Fibroblast of villous mesenchyme (primary cell): ENCODE data around the gene TSPAN10. TPM values are rescaled to one million over a fixed set of nuclear protein-coding genes. Genes with fewer than 3 reads are reported as not detected.
A peak's percentile ranks its signal among the peaks of the same experiment; 100 is the strongest.
"Not testable (repeated sequence)": the region's sequence is repeated elsewhere in the genome, so short reads cannot be mapped to it uniquely, and the experiment has no call there.

Source experiments
- DNase-seq: peaks from one replicate; pipeline ENCODE4 v3.0.0-alpha.2; 2010; ENCODE audit warnings: low read depth
- H3K4me3 ChIP-seq: 2 replicates; pipeline ENCODE4 v1.5.1; 2011; ENCODE audit warnings: low read depth, mild to moderate bottlenecking, low read length
- total RNA-seq: library from RNA; depleted of rRNA; stranded (reverse); fragments of >200 nt; gene quantifications from 2 replicates; pipeline ENCODE4 v1.2.3, GENCODE V29; 2012
- TF ChIP-seq, protein P1 (sequence below): IDR thresholded peaks from 2 replicates; pipeline ENCODE4 v1.5.1; 2012; ENCODE audit warnings: low read depth, mild to moderate bottlenecking, low read length; ENCODE audit not compliant: insufficient read depth

Gene TSPAN10
- total RNA-seq, 1 donor: 1.7 TPM

DNA sequence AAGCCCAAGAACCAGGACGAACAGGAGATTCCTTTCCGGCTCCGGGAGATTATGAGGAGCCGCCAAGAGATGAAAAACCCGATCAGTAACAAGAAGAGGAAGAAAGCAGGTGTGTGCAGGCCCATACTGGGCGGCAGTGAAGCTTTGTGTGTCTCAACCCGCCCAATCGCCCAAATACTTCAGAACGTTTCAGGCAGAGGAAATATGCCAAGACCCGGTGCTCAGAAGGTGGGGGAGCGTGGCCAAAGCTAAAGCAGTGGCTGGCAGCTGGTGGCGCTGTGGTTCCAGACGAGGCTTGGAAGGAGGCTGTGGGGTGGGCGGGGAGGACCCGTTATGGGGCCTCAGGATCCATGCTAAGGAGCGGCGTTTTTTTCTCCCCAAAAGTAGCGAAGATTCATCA is 30.8 kb downstream of the TSPAN10 start:
- peak overlapping the region; percentile 18 for H3K4me3 ChIP-seq
- peak; percentile 6 for DNase-seq
- TF ChIP-seq, protein P1, sequence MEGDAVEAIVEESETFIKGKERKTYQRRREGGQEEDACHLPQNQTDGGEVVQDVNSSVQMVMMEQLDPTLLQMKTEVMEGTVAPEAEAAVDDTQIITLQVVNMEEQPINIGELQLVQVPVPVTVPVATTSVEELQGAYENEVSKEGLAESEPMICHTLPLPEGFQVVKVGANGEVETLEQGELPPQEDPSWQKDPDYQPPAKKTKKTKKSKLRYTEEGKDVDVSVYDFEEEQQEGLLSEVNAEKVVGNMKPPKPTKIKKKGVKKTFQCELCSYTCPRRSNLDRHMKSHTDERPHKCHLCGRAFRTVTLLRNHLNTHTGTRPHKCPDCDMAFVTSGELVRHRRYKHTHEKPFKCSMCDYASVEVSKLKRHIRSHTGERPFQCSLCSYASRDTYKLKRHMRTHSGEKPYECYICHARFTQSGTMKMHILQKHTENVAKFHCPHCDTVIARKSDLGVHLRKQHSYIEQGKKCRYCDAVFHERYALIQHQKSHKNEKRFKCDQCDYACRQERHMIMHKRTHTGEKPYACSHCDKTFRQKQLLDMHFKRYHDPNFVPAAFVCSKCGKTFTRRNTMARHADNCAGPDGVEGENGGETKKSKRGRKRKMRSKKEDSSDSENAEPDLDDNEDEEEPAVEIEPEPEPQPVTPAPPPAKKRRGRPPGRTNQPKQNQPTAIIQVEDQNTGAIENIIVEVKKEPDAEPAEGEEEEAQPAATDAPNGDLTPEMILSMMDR: peak; percentile 18

GRCh38 chr17:81672504-81672903 is 35.5 kb downstream of the TSPAN10 start:
- TF ChIP-seq, protein P1: no peak
- no peak overlapping the region for H3K4me3 ChIP-seq
- DNase-seq: no peak

GRCh38 chr17:81672954-81673353 is 36.0 kb downstream of the TSPAN10 start:
- TF ChIP-seq, protein P1: no peak
- no peak for DNase-seq
- no peak overlapping the region for H3K4me3 ChIP-seq

DNA sequence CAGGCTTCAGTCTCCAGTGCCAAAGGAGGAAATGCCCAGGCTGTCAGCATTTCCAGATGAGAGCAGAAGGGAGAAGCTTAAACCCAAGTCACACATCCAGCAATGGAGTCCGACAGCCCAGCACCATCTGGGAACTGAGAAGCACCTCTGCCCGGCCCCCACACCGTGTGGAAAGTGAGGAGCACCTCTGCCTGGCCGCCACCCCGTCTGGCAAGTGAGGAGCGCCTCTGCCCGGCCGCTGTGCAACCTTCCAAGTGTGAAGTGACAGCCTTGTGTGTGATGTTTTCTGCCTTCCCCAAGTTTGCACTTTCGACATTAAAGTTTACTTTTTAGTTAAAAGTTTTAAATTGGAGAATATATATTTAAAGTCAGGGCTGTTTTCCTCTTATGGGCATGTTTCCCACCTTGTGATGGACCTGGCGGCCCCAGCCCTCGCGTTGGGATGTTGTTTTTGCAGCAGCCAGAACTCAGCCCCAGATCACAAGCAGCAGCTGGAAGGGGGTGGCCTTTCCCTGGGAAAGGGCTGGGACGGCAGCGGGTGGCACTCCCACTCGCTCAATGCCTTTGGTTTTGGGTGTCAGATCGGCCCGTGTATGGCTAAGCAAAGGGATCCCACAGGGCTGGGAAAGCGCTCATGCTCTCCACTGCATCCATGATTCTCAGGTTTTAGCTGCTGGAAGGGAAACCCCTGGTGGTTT is 36.7 kb downstream of the TSPAN10 start:
- DNase-seq: no peak
- no peak overlapping the region for H3K4me3 ChIP-seq
- TF ChIP-seq, protein P1: no peak

DNA sequence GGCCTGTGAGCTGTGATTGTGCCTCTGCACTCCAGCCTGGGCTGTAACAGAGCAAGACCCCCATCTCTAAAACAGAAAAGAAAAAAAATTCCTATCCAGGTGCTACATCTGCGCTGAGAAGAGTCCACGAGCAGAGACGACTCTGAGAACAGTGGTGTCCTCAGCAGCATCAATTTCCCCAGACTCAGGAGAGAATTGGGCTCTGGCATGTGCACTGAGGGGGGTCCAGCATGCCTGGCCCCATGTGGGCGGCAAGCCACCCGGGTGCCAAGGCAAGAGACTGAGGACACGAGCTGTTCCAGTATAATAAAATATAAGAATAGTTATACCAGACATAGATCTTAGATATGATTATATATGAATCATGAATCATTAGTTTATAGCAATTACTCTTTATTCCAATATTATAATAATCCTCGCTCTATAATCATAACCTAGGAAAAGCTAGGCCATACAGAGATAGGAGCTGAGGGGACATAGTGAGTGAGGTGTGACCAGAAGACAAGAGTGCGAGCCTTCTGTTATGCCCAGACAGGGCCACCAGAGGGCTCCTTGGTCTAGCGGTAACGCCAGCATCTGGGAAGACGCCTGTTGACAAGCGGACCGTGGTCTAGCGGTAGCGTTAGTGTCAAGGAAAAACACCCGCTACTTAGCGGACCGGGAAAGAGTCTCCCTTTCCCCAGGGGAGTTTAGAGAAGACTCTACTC is 38.7 kb downstream of the TSPAN10 start:
- TF ChIP-seq, protein P1: peak; percentile 52
- peak; percentile 32 for DNase-seq
- not testable (repeated sequence) for H3K4me3 ChIP-seq

DNA sequence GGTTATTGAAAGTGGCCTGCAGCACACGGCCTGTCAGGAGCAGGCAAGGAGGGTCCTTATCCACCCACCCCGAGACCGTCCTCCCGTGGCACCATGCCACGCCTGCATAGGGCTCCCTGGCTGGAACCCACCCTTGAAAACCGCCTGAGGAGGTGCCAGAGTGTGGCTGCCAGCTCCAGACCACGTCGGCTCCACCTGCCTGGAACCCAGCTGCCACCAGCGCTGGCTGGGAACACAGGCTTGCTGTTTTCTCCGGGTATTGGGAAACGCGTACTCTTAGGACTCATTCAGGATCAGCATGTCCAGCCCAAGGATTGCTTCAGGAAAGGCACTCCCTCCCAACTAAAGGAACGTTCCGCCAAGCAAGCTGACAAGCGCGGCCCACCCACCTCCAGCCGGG is 39.9 kb downstream of the TSPAN10 start:
- TF ChIP-seq, protein P1: no peak
- DNase-seq: no peak
- no peak overlapping the region for H3K4me3 ChIP-seq

GRCh38 chr17:81680150-81680549 is 43.2 kb downstream of the TSPAN10 start:
- no peak overlapping the region for H3K4me3 ChIP-seq
- DNase-seq: no peak
- TF ChIP-seq, protein P1: no peak
